DMS153 (cell line): ENCODE data around the gene DRC7.
A peak's percentile ranks its signal among the peaks of the same experiment; 100 is the strongest.

ENCODE experiments used
- DNase-seq: peaks from one replicate; lab custom pipeline; 2025; lab: John Stamatoyannopoulos, UW

DRC7 gene

GRCh38 chr16:57675741-57676551 lies 18.7 kb upstream of the DRC7 start:
- DNase-seq = no peak

GRCh38 chr16:57676553-57677085 lies 18.0 kb upstream of the DRC7 start:
- no peak for DNase-seq

GRCh38 chr16:57677622-57678369 lies 16.8 kb upstream of the DRC7 start:
- peak; percentile 27 for DNase-seq

GRCh38 chr16:57679016-57679415 lies 15.6 kb upstream of the DRC7 start:
- no peak for DNase-seq

- no peak for DNase-seq
Observed at GRCh38 chr16:57679767-57680482, 14.7 kb upstream of the DRC7 start.

- no peak for DNase-seq
Observed at GRCh38 chr16:57680842-57681375, 13.7 kb upstream of the DRC7 start.

- DNase-seq = no peak
Observed at GRCh38 chr16:57681950-57682728, 12.5 kb upstream of the DRC7 start.

GRCh38 chr16:57682809-57683635 lies 11.6 kb upstream of the DRC7 start:
- no peak for DNase-seq

- no peak for DNase-seq
Observed at GRCh38 chr16:57683636-57684545, 10.7 kb upstream of the DRC7 start.

- no peak for DNase-seq
Observed at GRCh38 chr16:57684626-57685358, 9.8 kb upstream of the DRC7 start.

- DNase-seq = no peak
Observed at GRCh38 chr16:57685633-57686032, 9.0 kb upstream of the DRC7 start.

GRCh38 chr16:57686577-57686976 lies 8.0 kb upstream of the DRC7 start:
- no peak for DNase-seq

- DNase-seq = no peak
Observed at GRCh38 chr16:57687363-57687929, 7.2 kb upstream of the DRC7 start.

GRCh38 chr16:57688487-57688986 lies 6.1 kb upstream of the DRC7 start:
- no peak for DNase-seq

GRCh38 chr16:57688987-57689761 lies 5.4 kb upstream of the DRC7 start:
- DNase-seq = no peak

GRCh38 chr16:57689762-57690558 lies 4.6 kb upstream of the DRC7 start:
- DNase-seq = no peak
